Measurements from ENCODE around the gene CAMSAP1.

- TF ChIP-seq CTCF (IDR thresholded peaks at IDR 0.05) (no peak), POLR2A (IDR thresholded peaks at IDR 0.05) (no peak)
These were observed 1.7 kb downstream of the CAMSAP1 start for GRCh38 chr9:135905380-135906258.

All from esophagus squamous epithelium (tissue), 4 donors.